Measurements from ENCODE around the gene FSTL4.

FSTL4 gene

GRCh38 chr5:133327946-133328401, 284.4 kb downstream of the FSTL4 start:
- ATAC-seq (replicated peaks) (no peak), DNase-seq (no peak)
- Mint-ChIP-seq H3K27ac (no peak overlapping the region), H3K9me3 (no peaks in the 10 kb centered on the region), H3K4me1 (ENCODE audit: low read depth in 2 of 2) (no peaks in the 10 kb centered on the region), H3K36me3 (ENCODE audit: insufficient read depth) (no peaks in the 10 kb centered on the region), H3K4me3 (no peak overlapping the region), H3K27me3 (peaks cover 16 to 20% of the 10 kb centered on the region in 2 donors)

DNA sequence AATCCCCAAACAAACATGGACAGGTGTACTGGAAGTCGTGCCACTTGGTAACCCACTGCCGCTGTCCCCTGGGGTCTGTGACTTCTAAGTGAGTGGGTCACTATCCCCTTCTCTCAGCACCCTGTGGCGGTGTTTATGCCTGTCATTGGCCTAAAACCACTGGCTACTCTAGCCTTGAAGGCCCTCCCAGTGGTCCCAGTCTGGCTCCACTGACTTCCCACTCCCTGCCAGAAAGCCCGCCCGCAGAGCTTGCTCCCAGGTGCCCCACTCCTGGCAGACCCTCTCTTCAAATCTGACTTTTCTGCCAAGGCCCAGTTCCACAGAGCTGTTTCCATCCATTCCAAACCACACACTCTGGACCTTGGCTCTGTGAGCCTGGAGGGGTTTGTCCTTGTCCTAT, 286.0 kb downstream of the FSTL4 start:
- Mint-ChIP-seq H3K4me3 (no peak overlapping the region), H3K4me1 (ENCODE audit: low read depth in 2 of 2) (no peaks in the 10 kb centered on the region), H3K27ac (no peak overlapping the region), H3K9me3 (no peaks in the 10 kb centered on the region), H3K27me3 (peaks cover 22 to 30% of the 10 kb centered on the region in 2 donors), H3K36me3 (ENCODE audit: insufficient read depth) (no peaks in the 10 kb centered on the region)
- ATAC-seq (replicated peaks) (no peak), DNase-seq (no peak)

GRCh38 chr5:133325864-133326263, 286.5 kb downstream of the FSTL4 start:
- DNase-seq: no peak
- no peak overlapping the region for H3K4me3 Mint-ChIP-seq
- no peaks in the 10 kb centered on the region for H3K4me1 Mint-ChIP-seq (ENCODE audit: low read depth in 2 of 2)
- no peak overlapping the region for H3K27ac Mint-ChIP-seq
- ATAC-seq (replicated peaks): no peak
- H3K27me3 Mint-ChIP-seq: peaks cover 26 to 35% of the 10 kb centered on the region in 2 donors
- no peaks in the 10 kb centered on the region for H3K36me3 Mint-ChIP-seq (ENCODE audit: insufficient read depth)
- H3K9me3 Mint-ChIP-seq: no peaks in the 10 kb centered on the region

DNA sequence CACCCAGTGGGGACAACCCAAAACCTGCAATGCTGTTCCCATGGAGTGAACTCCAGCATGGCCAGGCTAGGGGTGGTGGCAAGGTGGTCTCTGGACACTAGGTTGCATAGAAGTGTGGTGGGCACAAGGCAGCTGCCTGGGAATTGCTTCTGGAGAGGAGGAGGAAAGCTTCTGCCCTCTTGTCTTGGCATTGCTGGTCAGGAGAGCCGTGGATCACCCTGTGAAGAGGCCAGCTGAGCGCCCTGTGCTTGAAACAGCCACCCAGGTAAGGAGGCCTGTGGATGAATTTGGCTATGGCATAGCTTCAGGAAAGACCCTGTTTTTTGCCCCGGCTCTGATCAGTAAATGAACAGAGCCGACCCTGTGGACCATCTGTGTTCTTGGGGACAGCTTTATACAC, 287.4 kb downstream of the FSTL4 start:
- Mint-ChIP-seq H3K9me3 (no peaks in the 10 kb centered on the region), H3K27ac (no peak overlapping the region), H3K36me3 (ENCODE audit: insufficient read depth) (no peaks in the 10 kb centered on the region), H3K27me3 (peaks cover 26 to 36% of the 10 kb centered on the region in 2 donors), H3K4me1 (ENCODE audit: low read depth in 2 of 2) (no peaks in the 10 kb centered on the region), H3K4me3 (no peak overlapping the region)
- ATAC-seq (replicated peaks) (no peak), DNase-seq (no peak)

- no peak overlapping the region for H3K27ac Mint-ChIP-seq
- H3K36me3 Mint-ChIP-seq (ENCODE audit: insufficient read depth): no peaks in the 10 kb centered on the region
- H3K4me1 Mint-ChIP-seq (ENCODE audit: low read depth in 2 of 2): no peaks in the 10 kb centered on the region
- peaks cover 23 to 36% of the 10 kb centered on the region in 2 donors for H3K27me3 Mint-ChIP-seq
- no peak overlapping the region for H3K4me3 Mint-ChIP-seq
- H3K9me3 Mint-ChIP-seq: no peaks in the 10 kb centered on the region
- DNase-seq (no peak), ATAC-seq (replicated peaks) (no peak)
These were observed 288.6 kb downstream of the FSTL4 start for GRCh38 chr5:133323494-133324457.

- no peaks in the 10 kb centered on the region for H3K9me3 Mint-ChIP-seq
- H3K27ac Mint-ChIP-seq: no peak overlapping the region
- no peaks in the 10 kb centered on the region for H3K36me3 Mint-ChIP-seq (ENCODE audit: insufficient read depth)
- H3K4me3 Mint-ChIP-seq: no peak overlapping the region
- DNase-seq (no peak), ATAC-seq (replicated peaks) (no peak)
- no peaks in the 10 kb centered on the region for H3K4me1 Mint-ChIP-seq (ENCODE audit: low read depth in 2 of 2)
- H3K27me3 Mint-ChIP-seq: peaks cover 20 to 45% of the 10 kb centered on the region in 2 donors
These were observed 289.6 kb downstream of the FSTL4 start for GRCh38 chr5:133322743-133323142.

GRCh38 chr5:133321833-133322420, 290.4 kb downstream of the FSTL4 start:
- Mint-ChIP-seq H3K27ac (no peak overlapping the region), H3K27me3 (peaks cover 20 to 52% of the 10 kb centered on the region in 2 donors), H3K4me3 (no peak overlapping the region), H3K9me3 (no peaks in the 10 kb centered on the region), H3K4me1 (ENCODE audit: low read depth in 2 of 2) (no peaks in the 10 kb centered on the region), H3K36me3 (ENCODE audit: insufficient read depth) (no peaks in the 10 kb centered on the region)
- DNase-seq (no peak), ATAC-seq (replicated peaks) (no peak)

DNA sequence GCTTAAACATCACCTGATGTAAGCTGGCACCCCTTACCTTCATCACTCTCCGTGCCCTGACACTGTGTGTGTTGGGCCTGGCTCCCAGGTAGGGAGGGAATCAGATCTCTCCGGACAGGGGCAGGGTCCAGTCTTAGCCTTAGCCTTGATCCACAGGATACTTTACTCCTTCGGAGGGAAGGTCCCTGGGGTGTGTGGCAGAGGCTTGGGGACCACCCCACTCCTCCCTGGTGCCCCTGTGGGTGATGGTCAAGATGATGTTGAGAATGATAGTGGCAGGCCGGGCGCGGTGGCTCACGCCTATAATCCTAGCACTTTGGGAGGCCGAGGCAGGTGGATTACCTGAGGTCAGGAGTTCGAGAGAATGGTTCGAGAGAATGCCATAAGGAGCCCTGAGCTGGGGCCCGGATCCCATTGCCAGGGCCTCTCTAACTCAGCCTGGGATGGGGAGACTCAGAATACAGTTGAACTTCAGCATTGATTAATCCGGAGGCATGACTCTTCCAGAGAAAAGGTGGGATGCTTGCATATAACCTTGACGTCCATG, 291.0 kb downstream of the FSTL4 start:
- H3K27me3 Mint-ChIP-seq: peaks cover 20 to 47% of the 10 kb centered on the region in 2 donors
- no peaks in the 10 kb centered on the region for H3K36me3 Mint-ChIP-seq (ENCODE audit: insufficient read depth)
- no peak overlapping the region for H3K4me3 Mint-ChIP-seq
- ATAC-seq (replicated peaks) (no peak), DNase-seq (no peak)
- H3K27ac Mint-ChIP-seq: no peak overlapping the region
- H3K9me3 Mint-ChIP-seq: no peaks in the 10 kb centered on the region
- H3K4me1 Mint-ChIP-seq (ENCODE audit: low read depth in 2 of 2): no peaks in the 10 kb centered on the region

GRCh38 chr5:133319905-133320520, 292.3 kb downstream of the FSTL4 start:
- DNase-seq (no peak), ATAC-seq (replicated peaks) (no peak)
- H3K36me3 Mint-ChIP-seq (ENCODE audit: insufficient read depth): no peaks in the 10 kb centered on the region
- H3K27ac Mint-ChIP-seq: no peak overlapping the region
- H3K27me3 Mint-ChIP-seq: peaks cover 20 to 53% of the 10 kb centered on the region in 2 donors
- no peak overlapping the region for H3K4me3 Mint-ChIP-seq
- H3K9me3 Mint-ChIP-seq: no peaks in the 10 kb centered on the region
- no peaks in the 10 kb centered on the region for H3K4me1 Mint-ChIP-seq (ENCODE audit: low read depth in 2 of 2)

DNA sequence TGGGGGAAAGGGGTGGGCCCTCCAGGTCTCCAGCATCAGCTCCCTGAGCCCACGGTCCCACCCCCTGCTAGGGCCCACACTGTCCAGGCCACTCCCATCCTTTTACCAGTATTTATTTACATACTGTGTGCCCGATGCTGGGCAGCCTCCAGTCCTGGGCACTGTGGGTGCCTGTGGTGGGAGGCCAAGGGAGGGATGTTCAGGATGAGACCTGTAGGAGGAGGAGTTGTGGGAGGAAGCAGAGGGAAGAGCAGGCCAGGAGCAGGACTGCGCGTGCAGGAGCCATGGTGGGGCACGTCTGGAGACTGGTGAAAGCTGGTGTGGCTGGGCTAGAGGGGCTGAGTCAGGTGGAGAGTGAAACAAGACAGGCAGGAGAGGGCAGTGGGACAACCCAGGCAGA, 293.1 kb downstream of the FSTL4 start:
- no peak overlapping the region for H3K4me3 Mint-ChIP-seq
- peaks cover 14 to 53% of the 10 kb centered on the region in 2 donors for H3K27me3 Mint-ChIP-seq
- H3K27ac Mint-ChIP-seq: no peak overlapping the region
- no peaks in the 10 kb centered on the region for H3K36me3 Mint-ChIP-seq (ENCODE audit: insufficient read depth)
- no peaks in the 10 kb centered on the region for H3K4me1 Mint-ChIP-seq (ENCODE audit: low read depth in 2 of 2)
- DNase-seq (no peak), ATAC-seq (replicated peaks) (no peak)
- H3K9me3 Mint-ChIP-seq: no peaks in the 10 kb centered on the region

DNA sequence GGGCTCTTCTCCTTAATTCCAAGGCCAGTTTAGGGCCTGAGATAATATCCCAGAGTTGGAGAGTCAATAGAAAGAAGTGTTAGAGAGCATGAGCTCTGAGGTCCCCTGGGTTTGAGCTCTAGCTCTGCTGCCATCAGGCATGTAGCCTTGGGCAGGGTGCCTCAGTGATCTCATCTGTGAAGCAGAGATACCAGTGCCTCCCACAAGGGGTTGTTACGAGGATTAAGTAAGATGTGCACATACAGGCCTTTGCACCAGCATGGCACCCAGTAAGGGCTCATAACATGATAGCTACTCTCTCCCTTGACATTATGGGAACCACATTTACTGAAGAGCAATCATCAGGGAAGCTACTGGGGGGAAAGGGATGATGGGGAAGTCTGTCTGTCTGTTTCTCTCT, 294.8 kb downstream of the FSTL4 start:
- H3K4me3 Mint-ChIP-seq: no peak overlapping the region
- H3K4me1 Mint-ChIP-seq (ENCODE audit: low read depth in 2 of 2): no peaks in the 10 kb centered on the region
- H3K27me3 Mint-ChIP-seq: peaks cover 6 to 52% of the 10 kb centered on the region in 2 donors
- DNase-seq (no peak), ATAC-seq (replicated peaks) (no peak)
- H3K9me3 Mint-ChIP-seq: no peaks in the 10 kb centered on the region
- no peak overlapping the region for H3K27ac Mint-ChIP-seq
- H3K36me3 Mint-ChIP-seq (ENCODE audit: insufficient read depth): no peaks in the 10 kb centered on the region

GRCh38 chr5:133316346-133317343, 295.7 kb downstream of the FSTL4 start:
- peaks cover 13 to 52% of the 10 kb centered on the region in 2 donors for H3K27me3 Mint-ChIP-seq
- DNase-seq (no peak), ATAC-seq (replicated peaks) (no peak)
- no peaks in the 10 kb centered on the region for H3K36me3 Mint-ChIP-seq (ENCODE audit: insufficient read depth)
- no peak overlapping the region for H3K4me3 Mint-ChIP-seq
- H3K27ac Mint-ChIP-seq: no peak overlapping the region
- no peaks in the 10 kb centered on the region for H3K9me3 Mint-ChIP-seq
- H3K4me1 Mint-ChIP-seq (ENCODE audit: low read depth in 2 of 2): no peaks in the 10 kb centered on the region
